NCI-H510A treated with DMSO at 0.1 percent for 48 hours (cell line): ENCODE results near the gene C1QL3.

ENCODE experiments used
- DNase-seq: peaks from one replicate; lab custom pipeline; 2025; lab: John Stamatoyannopoulos, UW

The C1QL3 gene

DNA sequence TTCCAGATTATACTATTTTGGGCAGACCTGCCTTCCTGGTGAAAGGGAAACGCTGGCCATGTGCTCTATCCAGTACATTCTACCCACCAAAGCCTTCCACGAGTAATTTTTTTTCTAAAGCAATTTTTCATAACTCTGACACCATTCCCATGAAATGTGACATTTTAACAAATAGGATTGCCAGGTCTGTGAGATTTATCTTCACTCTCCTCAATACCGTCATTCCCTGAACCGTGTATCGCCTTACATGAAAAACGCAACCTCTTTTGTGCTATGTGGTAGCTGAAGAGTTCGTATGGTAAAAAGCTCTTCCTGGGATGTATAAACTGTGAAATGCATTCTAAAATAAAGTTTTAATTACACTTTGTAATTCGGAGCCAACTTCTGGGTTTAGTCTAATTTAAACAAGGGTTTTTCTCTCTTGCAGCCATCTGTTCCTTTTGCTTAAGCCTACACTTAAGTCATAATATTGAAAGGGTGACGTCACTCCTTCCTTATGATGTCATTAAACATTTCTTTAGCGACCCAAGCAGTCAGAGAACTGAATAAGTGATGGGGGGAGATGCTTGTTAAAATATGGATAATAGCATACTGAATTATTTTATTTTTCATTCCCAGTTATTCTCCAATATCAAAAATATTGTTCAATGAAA is 27.7 kb downstream of the C1QL3 start:
- no peak for DNase-seq

DNA sequence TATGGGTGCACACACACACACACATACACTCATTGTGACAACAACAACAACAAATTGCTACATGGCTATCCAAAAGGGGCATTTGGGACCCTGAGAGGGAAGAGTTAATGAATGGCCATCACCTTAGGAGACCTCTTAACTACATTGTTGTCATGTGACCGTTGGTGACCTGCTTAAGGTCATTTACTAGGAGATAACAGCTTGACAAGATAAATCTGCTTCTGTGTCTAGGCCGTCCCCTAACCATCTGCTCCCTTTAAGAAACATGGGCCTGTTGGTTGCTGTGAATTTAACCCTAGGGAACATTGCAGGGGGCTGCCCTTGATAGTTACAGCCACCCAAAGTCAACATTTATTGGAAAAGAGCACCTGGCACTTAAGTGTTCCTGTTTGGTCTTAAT is 29.7 kb downstream of the C1QL3 start:
- no peak for DNase-seq

DNA sequence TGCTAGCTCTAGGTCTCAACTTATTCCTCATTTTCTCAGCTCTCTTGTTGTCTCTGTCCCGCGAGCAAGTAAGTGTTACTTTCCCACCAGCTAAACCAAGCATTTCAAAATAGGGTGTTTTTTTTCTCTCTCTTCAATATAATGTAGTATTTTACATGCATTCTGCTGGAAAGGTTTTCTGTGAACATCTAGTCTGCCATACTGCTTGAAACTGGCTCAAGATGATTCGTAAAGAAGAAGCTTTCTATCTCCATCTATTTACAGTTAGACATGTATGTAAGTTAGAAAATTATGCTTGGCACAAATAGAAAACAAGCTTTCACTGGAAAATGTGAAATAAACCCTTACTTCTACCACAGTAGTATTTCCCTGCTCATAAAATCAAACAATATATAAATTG is 31.2 kb downstream of the C1QL3 start:
- DNase-seq, result no peak

DNA sequence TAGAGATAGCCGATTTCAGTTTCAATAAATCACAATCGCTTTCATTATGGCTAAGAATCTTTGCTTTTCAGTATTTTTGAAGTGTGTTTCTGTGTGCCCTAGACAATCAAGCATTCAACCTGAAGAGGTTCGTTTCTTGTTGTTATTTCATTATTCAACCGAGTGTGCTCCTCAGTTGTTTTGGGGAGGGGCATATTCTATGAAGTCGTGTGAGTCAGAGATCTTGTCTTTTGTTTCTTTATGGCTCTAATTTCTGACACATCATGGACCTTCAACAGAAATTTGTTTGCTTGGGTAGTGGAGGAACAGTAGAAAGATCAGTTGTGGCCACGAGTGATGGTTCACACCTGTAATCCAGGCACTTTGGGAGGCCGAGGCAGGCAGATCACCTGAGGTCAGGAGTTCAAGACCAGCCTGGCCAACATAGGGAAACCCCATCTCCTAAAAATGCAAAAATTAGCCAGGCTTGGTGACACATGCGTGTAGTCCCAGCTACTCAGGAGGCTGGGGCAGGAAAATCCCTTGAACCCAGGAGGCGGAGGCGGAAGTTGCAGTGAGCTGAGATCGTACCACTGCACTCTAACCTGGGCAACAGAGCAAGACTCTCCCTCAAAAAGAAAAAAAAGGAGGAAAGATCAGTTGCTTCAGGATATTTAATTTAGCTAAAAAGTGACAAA is 38.3 kb downstream of the C1QL3 start:
- DNase-seq, result no peak

DNA sequence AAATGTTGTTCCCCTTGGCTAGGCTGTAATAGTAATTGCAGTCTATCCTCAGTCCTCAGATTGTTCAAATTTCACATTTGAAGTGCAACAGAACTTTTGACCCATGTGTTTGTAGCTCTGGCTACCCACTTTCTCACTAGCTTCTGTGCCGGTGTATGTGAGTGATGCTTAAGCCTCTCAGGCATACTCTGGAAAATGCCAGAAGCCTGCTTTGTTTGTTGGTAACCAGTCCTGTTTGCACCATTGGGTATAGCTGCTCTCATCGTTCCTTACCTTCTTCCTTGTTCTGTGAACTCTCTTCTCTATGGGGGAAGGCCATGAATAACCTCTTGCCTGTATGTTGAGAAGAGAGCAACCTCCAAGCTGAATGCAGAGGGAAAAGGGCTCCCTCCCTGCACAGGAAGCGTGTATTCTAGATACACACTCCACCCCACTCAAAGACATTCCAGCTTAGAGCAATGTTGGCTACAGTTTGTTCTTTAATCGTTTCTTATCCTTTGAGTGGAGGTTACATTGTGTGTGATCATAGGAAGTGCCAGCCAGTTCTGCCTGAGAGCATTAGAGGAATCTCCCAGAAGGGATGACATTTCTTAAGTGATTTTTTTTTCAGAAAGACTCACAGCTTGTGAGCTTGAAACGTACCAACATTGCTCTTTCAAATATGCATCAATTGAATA is 40.5 kb downstream of the C1QL3 start:
- DNase-seq, result no peak

DNA sequence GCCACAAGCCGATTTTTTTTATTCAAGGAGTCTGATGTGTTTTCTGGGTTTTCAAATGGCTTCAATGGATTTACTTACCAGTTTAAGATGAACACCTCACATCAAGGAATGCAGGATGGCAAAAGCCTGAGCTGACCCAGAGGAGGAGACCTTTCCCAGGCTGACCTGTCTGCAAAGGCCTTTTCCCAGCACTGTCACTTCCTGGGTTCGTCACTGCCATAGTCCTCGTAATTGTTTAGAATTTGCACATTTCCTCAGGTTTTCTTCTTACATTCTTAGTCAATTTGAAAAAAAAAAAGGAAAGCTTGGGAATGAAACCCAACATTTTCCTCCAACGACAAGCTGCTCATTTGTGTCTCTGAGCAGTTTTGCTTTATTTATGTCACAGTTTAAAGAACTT is 42.9 kb downstream of the C1QL3 start:
- DNase-seq, result no peak

DNA sequence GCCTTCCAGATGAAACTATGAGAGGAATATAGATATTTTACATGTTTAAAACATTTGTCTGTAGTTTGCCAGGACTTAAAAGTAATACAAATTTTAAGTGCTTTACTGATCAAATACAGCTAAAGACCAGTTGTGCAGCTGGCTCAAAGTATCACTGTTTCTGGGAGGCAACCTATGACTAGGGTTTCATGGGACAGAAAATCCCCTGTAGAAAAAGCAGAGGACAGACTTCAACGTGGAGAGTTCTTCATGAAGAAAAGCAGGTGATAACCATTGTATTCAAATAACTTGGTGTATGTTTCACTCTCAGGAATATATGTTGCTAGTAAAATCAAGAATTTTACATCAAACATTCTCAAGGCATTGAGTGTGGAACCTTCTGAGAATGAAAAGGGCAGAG is 43.9 kb downstream of the C1QL3 start:
- DNase-seq, result no peak

DNA sequence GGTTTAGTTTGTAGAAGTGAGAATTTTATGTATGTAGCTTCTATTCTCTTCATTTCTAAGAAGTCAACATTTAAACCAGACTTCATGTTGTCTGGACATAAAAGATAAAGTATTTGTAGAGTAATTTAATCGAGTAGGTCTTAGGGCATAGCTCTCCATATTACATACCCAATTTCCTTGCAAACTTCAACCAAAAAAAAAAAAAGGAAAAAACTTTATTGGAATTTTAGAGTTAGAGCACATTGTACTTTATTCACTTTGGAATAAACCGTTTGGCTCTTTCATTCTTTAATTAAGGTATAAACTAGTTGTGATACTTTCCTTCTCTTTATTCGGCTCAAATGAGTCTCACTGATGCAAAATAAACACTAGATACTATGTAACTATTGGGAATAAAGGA is 48.9 kb downstream of the C1QL3 start:
- DNase-seq, result no peak

DNA sequence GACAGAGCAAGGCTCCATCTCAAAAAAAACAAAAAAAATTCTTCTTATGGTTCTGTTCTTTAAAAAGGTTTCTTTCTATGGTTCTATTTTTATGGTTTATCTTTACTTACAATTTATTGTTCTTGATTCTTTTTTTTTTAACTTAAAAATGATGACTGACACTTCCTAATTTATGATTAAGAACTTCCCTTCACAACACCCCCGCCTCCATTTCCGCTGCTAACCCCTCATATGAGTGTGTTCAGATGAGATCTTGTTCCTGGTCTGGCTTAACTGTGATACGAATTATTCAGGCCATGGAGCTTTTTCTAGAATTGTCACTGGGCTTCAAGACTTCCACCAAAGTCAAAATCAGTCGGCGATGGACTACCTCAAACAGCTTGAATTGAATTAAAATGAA is 50.9 kb downstream of the C1QL3 start:
- DNase-seq, result no peak

DNA sequence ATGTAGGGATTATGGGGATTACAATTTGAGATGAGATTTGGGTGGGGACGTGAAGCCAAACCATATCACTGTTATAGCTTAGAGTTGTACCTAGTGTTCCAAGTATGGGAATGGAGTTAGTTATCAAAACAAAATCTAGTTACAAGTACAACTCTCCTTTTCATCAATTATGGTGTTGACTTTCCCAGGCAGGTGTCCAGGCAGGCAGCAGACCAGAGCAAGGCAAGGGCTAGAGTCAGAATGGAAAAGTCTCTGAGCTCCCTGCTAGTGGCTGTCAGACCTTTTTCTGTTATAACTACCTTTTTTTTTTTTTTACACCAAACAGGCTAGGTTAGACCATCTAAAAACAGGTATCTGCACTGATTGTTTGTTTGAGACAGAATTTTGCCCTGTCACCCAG is 55.7 kb downstream of the C1QL3 start:
- no peak for DNase-seq
